Dermis microvascular lymphatic vessel endothelial cell (primary cell): ENCODE results near the gene ALKBH7. TPM values are rescaled to one million over a fixed set of nuclear protein-coding genes. Genes with fewer than 3 reads are reported as not detected.
"Not testable (repeated sequence)": the region's sequence is repeated elsewhere in the genome, so short reads cannot be mapped to it uniquely, and the experiment has no call there.

Source experiments
- DNase-seq, 2 donors: peaks; one replicate each; pipeline versions ENCODE4 v3.0.0 to v3.0.0-alpha.2; 2010; ENCODE audit warnings: low read depth in 2 of 2
- total RNA-seq: library from RNA; depleted of rRNA; stranded (reverse); fragments of >200 nt; gene quantifications from 2 replicates; pipeline ENCODE4 v1.2.1, GENCODE V29; 2014

The ALKBH7 gene
- 20.5 and 30.5 TPM in 2 replicates for total RNA-seq

GRCh38 chr19:6372594-6373095, at the start of gene ALKBH7:
Gene ALKBH7 (plus strand): TSS chr19:6372794. CDS start chr19:6372821, 27 bp downstream.
- DNase-seq: peak; percentile 100

GRCh38 chr19:6324757-6325156, 47.8 kb upstream of the ALKBH7 start:
- no peak for DNase-seq

GRCh38 chr19:6325614-6326013, 47.0 kb upstream of the ALKBH7 start:
- DNase-seq: no peak

- DNase-seq: no peak
Measured at GRCh38 chr19:6326815-6327214, 45.8 kb upstream of the ALKBH7 start.

- no peak for DNase-seq
Measured at GRCh38 chr19:6333439-6333838, 39.2 kb upstream of the ALKBH7 start, which contains the start of gene ACER1. Gene ACER1 (minus strand): TSS chr19:6333612. CDS start chr19:6333551, 61 bp downstream.

- no peak for DNase-seq
Measured at GRCh38 chr19:6334490-6335285, 37.9 kb upstream of the ALKBH7 start.

GRCh38 chr19:6340493-6341201, 31.9 kb upstream of the ALKBH7 start:
- DNase-seq: no peak

GRCh38 chr19:6343462-6343861, 29.1 kb upstream of the ALKBH7 start:
- DNase-seq: no peak

- DNase-seq: not testable (repeated sequence)
Measured at GRCh38 chr19:6349271-6349670, 23.3 kb upstream of the ALKBH7 start.

- no peak for DNase-seq
Measured at GRCh38 chr19:6350688-6351087, 21.9 kb upstream of the ALKBH7 start.

- no peak for DNase-seq
Measured at GRCh38 chr19:6352381-6353165, 20.0 kb upstream of the ALKBH7 start.

GRCh38 chr19:6354098-6354674, 18.4 kb upstream of the ALKBH7 start:
- peak in 1 of 2 donors; percentile 42 for DNase-seq

- not testable (repeated sequence) for DNase-seq
Measured at GRCh38 chr19:6355321-6356040, 17.1 kb upstream of the ALKBH7 start.

- DNase-seq: no peak
Measured at GRCh38 chr19:6357174-6357573, 15.4 kb upstream of the ALKBH7 start.

- DNase-seq: no peak
Measured at GRCh38 chr19:6358003-6358402, 14.6 kb upstream of the ALKBH7 start.

- no peak for DNase-seq
Measured at GRCh38 chr19:6359568-6360341, 12.8 kb upstream of the ALKBH7 start.

GRCh38 chr19:6360445-6360844, 12.1 kb upstream of the ALKBH7 start:
- not testable (repeated sequence) for DNase-seq

- DNase-seq: not testable (repeated sequence)
Measured at GRCh38 chr19:6360857-6361216, 11.8 kb upstream of the ALKBH7 start.

GRCh38 chr19:6362027-6362350, 10.6 kb upstream of the ALKBH7 start:
- no peak for DNase-seq

GRCh38 chr19:6362351-6362801, 10.2 kb upstream of the ALKBH7 start:
- DNase-seq: no peak
